PC-9 (cell line): ENCODE data around the gene HLA-DOA. TPM values are rescaled to one million over a fixed set of nuclear protein-coding genes. Genes with fewer than 3 reads are reported as not detected.

Source experiments
- BruUV-seq: library from RNA; stranded (reverse); fragments of 400-500 nt; replicated peaks from 2 replicates; lab custom pipeline; 2021; lab: Mats Ljungman, UMichigan
- CTCF ChIA-PET: fragments of 300-600 bp; sonication (Branson Sonifier 250); formaldehyde crosslinking; loops from one replicate; lab custom pipeline; 2022; ENCODE audit warnings: antibody characterized with exemption; lab: Charles Lee
- POLR2A ChIA-PET: fragments of 300-600 bp; sonication (Branson Sonifier 250); formaldehyde crosslinking; loops from one replicate; lab custom pipeline; 2022; ENCODE audit warnings: antibody characterized with exemption; ENCODE audit not compliant: unreplicated experiment; lab: Charles Lee
- DNase-seq, 2 experiments: peaks; one replicate each; pipeline versions ENCODE4 v3.0.0 to v3.0.0-alpha.2; 2015 to 2022; ENCODE audit warnings: mixed read lengths in 1 of 2
- H2AFZ ChIP-seq: fragments of 200-600 bp; sonication (generic); 2 replicates; pipeline ENCODE4 v1.8.1; 2017; ENCODE audit warnings: antibody characterized with exemption
- H3F3A ChIP-seq: fragments of 200-600 bp; sonication (generic); 2 replicates; pipeline ENCODE4 v1.8.1; 2017; ENCODE audit warnings: antibody characterized with exemption, mild to moderate bottlenecking, low read depth; ENCODE audit not compliant: insufficient read depth
- H3K27ac ChIP-seq: fragments of 200-600 bp; sonication (generic); 2 replicates; pipeline ENCODE4 v1.6.1; 2016; ENCODE audit warnings: mixed run types
- H3K27me3 ChIP-seq: fragments of 200-600 bp; sonication (generic); 2 replicates; pipeline ENCODE4 v1.6.1; 2016; ENCODE audit warnings: low read depth, mixed run types; ENCODE audit not compliant: insufficient read depth
- H3K36me3 ChIP-seq: fragments of 200-600 bp; sonication (generic); 2 replicates; pipeline ENCODE4 v1.6.1; 2016; ENCODE audit warnings: low read depth, mixed run types
- H3K4me1 ChIP-seq: fragments of 200-600 bp; sonication (generic); replicated peaks from 2 replicates; pipeline ENCODE4 v1.6.1; 2016; ENCODE audit warnings: mixed run types; ENCODE audit not compliant: insufficient read depth
- H3K4me2 ChIP-seq: fragments of 200-600 bp; sonication (generic); 2 replicates; pipeline ENCODE4 v1.6.1; 2017; ENCODE audit warnings: mixed run types
- H3K4me3 ChIP-seq: fragments of 200-600 bp; sonication (generic); 2 replicates; pipeline ENCODE4 v1.6.1; 2016; ENCODE audit warnings: mixed run types
- H3K79me2 ChIP-seq: fragments of 200-600 bp; sonication (generic); 2 replicates; pipeline ENCODE4 v1.6.1; 2017; ENCODE audit warnings: low read depth, mixed run types
- H3K9me2 ChIP-seq: fragments of 200-600 bp; sonication (generic); 2 replicates; pipeline ENCODE4 v1.8.1; 2017; ENCODE audit warnings: mild to moderate bottlenecking; ENCODE audit not compliant: insufficient read depth
- H3K9me3 ChIP-seq: fragments of 200-600 bp; sonication (generic); 2 replicates; pipeline ENCODE4 v1.8.1; 2016; ENCODE audit warnings: low read depth; ENCODE audit not compliant: insufficient read depth
- H4K20me1 ChIP-seq: fragments of 200-600 bp; sonication (generic); 2 replicates; pipeline ENCODE4 v1.8.1; 2017; ENCODE audit not compliant: insufficient read depth
- CTCF ChIP-seq: fragments of 200-600 bp; sonication (generic); conservative IDR thresholded peaks from 2 replicates; pipeline ENCODE4 v1.6.1; 2017; ENCODE audit warnings: mixed run types, antibody characterized with exemption, mild to moderate bottlenecking, moderate library complexity
- EZH2 ChIP-seq: fragments of 200-600 bp; sonication (generic); IDR thresholded peaks from 2 replicates; pipeline ENCODE4 v1.8.0; 2017; ENCODE audit warnings: antibody characterized with exemption, low read depth
- intact Hi-C: fragments of 100-400 bp; cut with micrococcal nuclease; formaldehyde crosslinking; loops from one replicate; pipeline ENCODE4 v1.10.0; 2022; ENCODE audit not compliant: unreplicated experiment
- total RNA-seq: library from RNA; stranded (reverse); gene quantifications from 2 replicates; pipeline ENCODE4 v1.2.3, GENCODE V29; 2021

Gene HLA-DOA
- total RNA-seq, 1 experiment from 2014 or later = not detected

DNA sequence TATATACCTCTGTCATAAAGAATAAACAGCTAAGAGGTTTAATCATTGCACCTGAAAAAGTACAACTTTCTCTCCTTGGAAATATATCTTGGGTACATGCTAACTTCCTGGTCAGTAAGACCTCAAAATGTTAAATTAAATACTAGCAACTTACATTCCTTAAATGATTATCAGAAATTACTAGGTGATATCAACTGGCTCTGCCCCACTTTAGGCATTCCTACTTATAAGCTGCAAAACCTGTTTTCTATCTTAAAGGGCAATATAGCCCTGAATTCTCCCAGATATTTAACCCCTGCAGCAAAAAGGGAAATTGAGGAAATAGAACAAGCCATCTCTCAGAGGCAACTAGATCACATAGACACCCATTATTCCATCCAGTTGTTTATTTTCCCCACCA lies 43.2 kb upstream of the HLA-DOA start:
- Histone ChIP-seq H3K27me3 (peaks cover 63% of the 10 kb centered on the region), H3F3A (no peaks in the 10 kb centered on the region), H3K4me2 (no peak overlapping the region), H3K9me3 (no peaks in the 10 kb centered on the region), H3K27ac (no peak overlapping the region), H3K9me2 (no peaks in the 10 kb centered on the region), H3K36me3 (no peaks in the 10 kb centered on the region), H3K79me2 (no peaks in the 10 kb centered on the region), H3K4me3 (no peak overlapping the region), H2AFZ (no peak overlapping the region), H3K4me1 (no peaks in the 10 kb centered on the region), H4K20me1 (no peaks in the 10 kb centered on the region)
- DNase-seq = no peak
- TF ChIP-seq EZH2 (no peak), CTCF (no peak)
- intact Hi-C loops = no loop called here
- CTCF ChIA-PET = no interaction called here
- BruUV-seq = no TSS peak
- POLR2A ChIA-PET = no interaction called here

GRCh38 chr6:33050014-33050810 lies 40.8 kb upstream of the HLA-DOA start:
- Histone ChIP-seq H3K4me3 (no peak overlapping the region), H3K9me3 (no peaks in the 10 kb centered on the region), H3K36me3 (no peaks in the 10 kb centered on the region), H2AFZ (no peak overlapping the region), H3K27ac (no peak overlapping the region), H3K27me3 (peaks cover 73% of the 10 kb centered on the region), H3K79me2 (no peaks in the 10 kb centered on the region), H3K9me2 (no peaks in the 10 kb centered on the region), H4K20me1 (no peaks in the 10 kb centered on the region), H3K4me2 (no peak overlapping the region), H3K4me1 (no peaks in the 10 kb centered on the region), H3F3A (no peaks in the 10 kb centered on the region)
- no TSS peak for BruUV-seq
- POLR2A ChIA-PET = no interaction called here
- no peak for DNase-seq
- TF ChIP-seq EZH2 (no peak), CTCF (no peak)
- intact Hi-C loops = no loop called here
- CTCF ChIA-PET = no interaction called here

DNA sequence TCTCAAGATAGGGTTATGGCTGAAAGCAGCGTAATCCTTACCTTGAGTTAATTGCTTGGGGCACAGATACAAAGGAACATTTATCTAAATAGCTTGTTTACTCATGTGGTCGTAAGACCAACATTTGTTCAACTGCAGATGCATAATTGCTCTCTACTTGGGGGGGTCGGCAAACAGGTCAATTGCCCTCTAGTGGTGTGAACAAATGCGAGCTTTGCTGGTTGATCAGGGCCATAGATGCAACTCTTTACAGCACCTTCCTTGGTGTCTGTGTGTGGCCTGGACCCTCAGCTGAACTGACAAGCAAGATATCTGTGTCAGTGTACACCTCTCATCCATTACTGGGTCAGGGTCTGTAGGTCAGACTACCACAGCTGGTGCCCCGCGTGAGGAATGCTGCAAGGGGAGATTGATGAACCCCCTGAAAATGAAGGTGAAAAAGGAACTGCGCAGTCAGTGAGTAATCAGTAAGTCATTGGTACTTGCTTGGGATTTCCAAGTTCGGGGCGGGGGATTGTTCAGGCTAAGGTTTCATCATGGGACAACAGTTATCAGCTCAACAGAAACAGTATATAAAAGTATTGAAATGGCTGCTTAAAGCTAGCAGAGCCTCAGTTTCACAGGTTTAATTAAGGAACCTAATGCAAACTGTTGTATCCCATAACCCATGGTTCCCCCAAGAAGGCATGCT lies 40.1 kb upstream of the HLA-DOA start:
- no peak overlapping the region for H2AFZ ChIP-seq
- no peaks in the 10 kb centered on the region for H3K9me2 ChIP-seq
- H3K9me3 ChIP-seq = no peaks in the 10 kb centered on the region
- CTCF ChIA-PET = interaction anchor here (0.6 kb wide), 1 partner anchor 59 kb away, joined by 4 read pairs; no protein-coding TSS in a partner anchor
- no peak overlapping the region for H3K4me3 ChIP-seq
- H4K20me1 ChIP-seq = no peaks in the 10 kb centered on the region
- no peaks in the 10 kb centered on the region for H3K79me2 ChIP-seq
- no peak overlapping the region for H3K4me2 ChIP-seq
- no TSS peak for BruUV-seq
- DNase-seq = no peak
- H3K36me3 ChIP-seq = no peaks in the 10 kb centered on the region
- TF ChIP-seq CTCF (peak; percentile 29; the same call in 1 of the 2 replicates), EZH2 (no peak)
- intact Hi-C loops = no loop called here
- H3K4me1 ChIP-seq = no peaks in the 10 kb centered on the region
- no peak overlapping the region for H3K27ac ChIP-seq
- POLR2A ChIA-PET = no interaction called here
- no peaks in the 10 kb centered on the region for H3F3A ChIP-seq
- peaks cover 74% of the 10 kb centered on the region for H3K27me3 ChIP-seq
